Fibroblast of skin of back (primary cell): ENCODE data around the gene CHRDL1. TPM values are rescaled to one million over a fixed set of nuclear protein-coding genes. Genes with fewer than 3 reads are reported as not detected.
A peak's percentile ranks its signal among the peaks of the same experiment; 100 is the strongest.
"Not testable (repeated sequence)": the region's sequence is repeated elsewhere in the genome, so short reads cannot be mapped to it uniquely, and the experiment has no call there.

Experiments
- DNase-seq: peaks from one replicate; pipeline ENCODE4 v3.0.0-alpha.2; 2013
- polyA plus RNA-seq, 2 experiments: library from polyadenylated mRNA; unstranded; fragments of 120-200 nt; gene quantifications; one replicate each; pipeline ENCODE4 v1.2.1, GENCODE V29; 2013; ENCODE audit not compliant: insufficient read length in 2 of 2

CHRDL1 gene
- 0.04 TPM for polyA plus RNA-seq (2013, experiment 1 of 2; ENCODE audit: insufficient read length)
- not detected for polyA plus RNA-seq (2013, experiment 2 of 2; ENCODE audit: insufficient read length)

- DNase-seq, result peak; percentile 0
These were observed at the start of gene CHRDL1 for GRCh38 chrX:110795645-110796406. Gene CHRDL1 (minus strand): TSS chrX:110795817. CDS start chrX:110792181, 3,636 bp downstream.

DNA sequence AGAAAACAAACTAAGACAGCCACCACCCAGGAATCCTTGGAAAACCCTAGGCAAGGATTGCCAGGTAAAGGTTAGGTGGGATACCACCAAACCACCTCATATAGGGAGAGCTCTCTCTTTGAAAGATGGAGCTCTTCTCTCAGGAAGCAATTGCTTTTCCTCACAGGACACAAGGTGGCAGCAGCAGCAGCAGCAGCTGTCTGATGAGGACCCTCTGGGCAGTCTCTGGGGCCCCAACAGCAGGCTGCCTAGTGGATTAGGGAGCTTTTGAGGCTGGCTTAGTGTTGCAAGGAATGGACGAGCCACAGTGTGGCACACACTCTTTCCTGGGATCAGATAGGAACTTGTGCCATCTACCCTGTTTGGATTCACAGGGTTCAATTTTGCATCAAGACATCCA is 41.4 kb upstream of the CHRDL1 start:
- no peak for DNase-seq

GRCh38 chrX:110836451-110836850 is 40.8 kb upstream of the CHRDL1 start:
- no peak for DNase-seq

DNA sequence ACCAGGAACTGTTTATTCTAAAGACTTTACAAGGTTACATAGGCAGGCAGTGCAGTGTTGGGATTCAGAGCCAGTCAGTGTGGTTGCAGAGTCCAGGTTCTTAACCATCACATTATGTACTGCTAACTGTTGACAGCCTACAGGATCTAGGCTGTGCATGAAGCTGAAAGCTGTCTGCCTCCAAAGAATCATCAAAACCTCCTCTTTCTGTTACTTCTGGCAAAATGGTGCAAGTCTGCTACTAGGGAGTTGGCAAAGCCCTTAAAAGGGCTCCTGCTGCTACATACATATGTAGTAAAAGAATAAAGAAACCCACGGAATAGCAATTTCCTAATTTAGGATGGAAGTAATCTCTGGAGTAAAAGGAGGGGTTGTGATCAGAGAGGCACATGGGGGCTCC is 40.4 kb upstream of the CHRDL1 start:
- no peak for DNase-seq

- DNase-seq, result no peak
These were observed 30.4 kb upstream of the CHRDL1 start for GRCh38 chrX:110825972-110826371.

DNA sequence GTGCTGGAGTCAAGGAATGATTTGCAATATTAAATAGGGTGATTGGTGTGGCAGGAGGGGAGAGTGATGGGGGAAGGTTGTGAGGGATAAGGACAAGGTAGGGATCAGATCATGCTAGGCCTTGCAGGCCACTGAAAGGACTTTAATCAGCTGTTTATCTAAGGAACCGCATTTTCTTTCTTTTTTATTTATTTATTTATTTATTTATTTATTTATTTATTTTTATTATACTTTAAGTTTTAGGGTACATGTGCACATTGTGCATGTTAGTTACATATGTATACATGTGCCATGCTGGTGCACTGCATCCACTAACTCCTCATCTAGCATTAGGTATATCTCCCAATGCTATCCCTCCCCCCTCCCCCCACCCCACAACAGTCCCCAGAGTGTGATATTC is 20.9 kb upstream of the CHRDL1 start:
- not testable (repeated sequence) for DNase-seq

GRCh38 chrX:110806145-110806544 is 10.5 kb upstream of the CHRDL1 start:
- DNase-seq, result no peak

DNA sequence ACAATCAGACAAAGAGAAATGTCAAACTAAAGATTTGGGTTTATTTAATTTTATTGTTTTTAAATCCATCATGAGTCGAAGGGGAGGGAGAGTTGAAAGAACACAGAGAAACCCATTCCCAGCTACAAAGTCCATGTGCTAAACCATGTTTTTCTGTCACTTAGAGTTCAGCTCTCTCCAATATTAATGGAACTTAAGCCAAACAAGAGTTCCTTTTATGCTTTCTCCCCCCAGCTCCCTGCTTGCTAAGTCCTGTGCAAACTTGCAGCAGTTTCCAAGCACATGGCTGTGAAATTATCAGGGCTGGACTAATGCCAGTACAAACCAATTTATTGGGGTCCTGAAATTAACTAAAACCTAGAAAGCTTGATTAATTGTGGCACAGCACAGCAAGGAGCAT is 9.7 kb upstream of the CHRDL1 start:
- DNase-seq, result no peak

- no peak for DNase-seq
These were observed 8.8 kb upstream of the CHRDL1 start for GRCh38 chrX:110804446-110804845.

DNA sequence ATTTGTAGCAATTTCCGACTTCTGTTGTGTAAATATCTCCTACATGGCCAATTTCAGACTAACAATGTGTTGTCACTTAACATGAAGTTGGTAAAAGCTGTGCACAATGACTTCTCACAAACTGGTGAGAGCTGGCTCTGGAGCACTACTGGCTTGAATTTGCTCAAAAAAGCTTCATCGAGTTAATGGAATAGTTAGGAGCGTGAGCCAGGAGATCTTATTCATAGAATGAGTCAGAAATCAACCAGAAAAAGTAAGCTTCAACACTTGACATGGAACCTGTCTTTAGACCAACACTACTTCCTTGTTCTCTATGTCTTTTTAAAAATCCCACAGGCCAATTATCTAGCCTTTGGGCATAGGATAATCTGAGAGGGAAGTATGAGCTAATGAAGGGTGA is 7.9 kb upstream of the CHRDL1 start:
- no peak for DNase-seq

DNA sequence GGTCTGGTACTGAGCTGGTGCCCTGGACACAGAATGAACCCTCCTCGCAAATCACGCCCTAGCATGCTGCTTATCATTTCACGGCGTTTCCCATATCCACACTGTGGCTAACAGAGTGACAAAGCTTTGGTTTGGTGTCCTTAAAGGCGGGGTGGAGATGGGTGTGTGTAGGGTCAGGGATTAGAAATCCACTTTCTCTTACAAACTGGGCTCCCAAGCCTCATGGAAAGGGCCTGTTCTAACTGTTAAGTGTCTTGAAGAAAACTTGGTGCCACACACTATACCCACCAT is 735 bp upstream of the CHRDL1 start:
- no peak for DNase-seq

- DNase-seq, result no peak
These were observed 1.0 kb downstream of the CHRDL1 start for GRCh38 chrX:110794601-110795000.

DNA sequence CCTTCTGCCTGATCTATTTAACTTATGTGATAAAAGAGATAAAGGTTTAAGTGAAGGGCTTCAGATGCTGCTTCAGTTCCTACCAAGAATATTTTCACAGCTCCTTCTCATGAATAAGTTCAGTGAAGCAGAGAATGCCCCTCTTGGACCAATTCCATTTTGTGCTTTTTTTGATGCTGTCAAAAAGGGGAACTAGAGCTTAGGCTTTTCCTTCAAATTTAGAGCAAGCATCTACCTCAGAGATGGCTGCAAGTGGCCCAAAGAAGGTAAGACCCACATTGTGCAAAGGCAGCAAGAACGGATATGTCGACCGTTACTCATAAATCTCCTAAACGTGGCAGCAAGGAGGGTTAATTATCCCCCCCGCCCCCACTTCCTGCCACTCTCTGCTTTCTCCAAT is 4.5 kb downstream of the CHRDL1 start:
- DNase-seq, result no peak

GRCh38 chrX:110786486-110786885 is 9.1 kb downstream of the CHRDL1 start:
- peak; percentile 20 for DNase-seq

DNA sequence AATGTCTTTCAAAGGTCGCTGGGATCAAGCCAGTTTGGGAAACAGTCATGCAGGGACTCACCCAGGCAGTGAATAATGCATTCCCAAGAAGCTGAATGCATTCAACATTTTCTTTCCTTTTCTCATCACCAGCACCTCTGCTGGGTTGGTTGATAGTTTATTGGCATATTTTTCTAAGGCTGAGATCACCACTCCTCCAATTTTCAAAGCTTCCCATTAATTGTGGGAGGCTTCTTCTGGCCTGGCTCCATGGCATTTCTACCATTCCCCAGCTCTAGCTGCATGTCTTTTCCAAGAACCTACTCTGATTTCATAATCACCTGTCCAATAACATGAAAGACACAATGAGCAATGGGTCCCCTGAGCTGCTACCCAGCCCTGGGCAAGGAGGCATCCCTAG is 35.8 kb downstream of the CHRDL1 start:
- DNase-seq, result no peak

DNA sequence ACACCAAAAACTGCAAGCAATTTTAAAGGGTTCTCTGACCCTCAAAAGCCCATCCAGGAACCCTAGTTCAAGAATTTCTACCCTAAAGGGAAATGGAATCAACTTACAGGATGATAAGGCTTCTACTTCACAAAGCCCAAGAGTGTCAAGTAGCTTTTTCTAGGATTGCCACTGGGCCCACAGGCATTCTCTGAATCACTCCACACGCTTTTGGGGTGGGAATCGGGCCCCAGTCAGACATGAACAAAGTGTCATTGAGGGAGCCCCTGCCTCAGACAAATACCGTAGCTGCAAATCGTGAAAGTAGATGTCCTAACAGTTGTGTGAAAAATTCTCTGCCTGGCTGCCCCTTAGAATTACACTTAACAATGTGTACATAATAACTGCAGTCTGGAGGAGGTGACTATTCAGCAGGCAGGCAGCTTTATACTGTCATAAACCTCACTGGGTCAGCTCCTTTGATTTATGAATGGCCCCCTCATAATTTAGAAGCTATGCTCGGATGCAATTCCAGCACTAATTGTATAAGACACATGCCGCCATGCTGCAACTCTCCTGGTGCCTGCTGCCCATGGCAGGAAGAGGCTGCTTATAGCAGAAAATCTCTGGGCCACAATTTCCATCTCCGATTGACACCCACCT is 36.7 kb downstream of the CHRDL1 start:
- no peak for DNase-seq

DNA sequence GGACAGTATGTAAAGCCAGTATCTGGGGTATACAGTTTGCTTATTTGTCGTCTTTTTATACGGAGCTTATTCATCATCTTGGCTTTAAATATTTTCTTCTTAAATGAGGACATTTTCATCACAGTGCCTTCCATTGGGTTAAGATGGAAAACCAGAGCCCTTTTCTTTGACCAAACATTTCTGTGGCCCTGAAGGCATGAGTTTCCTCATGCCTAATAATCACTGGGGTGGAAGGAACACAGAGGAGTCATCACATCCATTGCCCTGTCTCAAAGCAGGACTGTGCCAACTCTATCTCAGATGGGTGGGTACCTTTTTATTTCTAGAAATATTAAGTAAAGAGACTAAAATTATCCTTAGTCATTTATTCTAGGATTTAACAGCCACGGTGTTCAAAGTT is 40.0 kb downstream of the CHRDL1 start:
- DNase-seq, result no peak

GRCh38 chrX:110755061-110755460 is 40.6 kb downstream of the CHRDL1 start:
- no peak for DNase-seq

GRCh38 chrX:110750526-110751189 is 45.0 kb downstream of the CHRDL1 start:
- no peak for DNase-seq

- no peak for DNase-seq
These were observed 47.3 kb downstream of the CHRDL1 start for GRCh38 chrX:110748256-110748806.

DNA sequence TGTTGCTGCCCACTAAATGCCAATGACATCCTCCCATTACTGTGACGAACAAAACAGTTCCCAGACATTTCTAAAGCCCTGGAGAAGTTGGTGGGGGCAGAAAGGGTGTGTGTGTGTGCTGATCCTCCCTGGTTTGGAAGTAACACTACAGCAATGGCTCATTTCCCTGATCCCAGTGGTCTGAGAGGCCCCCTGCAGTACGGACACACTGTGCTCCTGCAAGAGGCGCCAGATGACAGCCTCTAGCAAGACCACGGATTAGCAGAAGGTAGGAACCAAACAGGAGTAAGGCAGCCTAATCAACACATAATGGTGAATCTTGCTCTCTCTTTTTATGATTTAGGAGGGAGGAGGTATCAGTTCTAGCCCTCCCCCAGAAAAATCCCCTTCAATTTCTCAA is 49.6 kb downstream of the CHRDL1 start:
- no peak for DNase-seq

DNA sequence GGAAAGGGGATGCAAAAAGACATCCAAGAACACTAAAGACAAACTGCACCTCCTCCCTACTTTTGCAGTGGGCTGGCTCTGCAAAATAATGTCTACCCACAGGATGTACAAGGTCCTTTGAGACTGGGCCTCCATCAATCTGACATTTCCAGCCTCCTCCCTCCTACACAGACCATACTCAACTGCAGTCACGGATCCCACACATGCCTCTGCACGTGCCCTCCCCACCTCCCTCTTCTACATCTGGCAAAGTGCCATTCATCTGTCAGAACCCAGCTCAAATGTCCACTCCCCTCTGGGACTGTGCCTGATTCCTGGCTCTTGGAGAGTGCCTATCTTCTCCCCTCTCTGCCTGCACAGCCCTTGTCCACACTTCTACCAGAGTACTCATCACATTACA is 50.3 kb downstream of the CHRDL1 start:
- no peak for DNase-seq

DNA sequence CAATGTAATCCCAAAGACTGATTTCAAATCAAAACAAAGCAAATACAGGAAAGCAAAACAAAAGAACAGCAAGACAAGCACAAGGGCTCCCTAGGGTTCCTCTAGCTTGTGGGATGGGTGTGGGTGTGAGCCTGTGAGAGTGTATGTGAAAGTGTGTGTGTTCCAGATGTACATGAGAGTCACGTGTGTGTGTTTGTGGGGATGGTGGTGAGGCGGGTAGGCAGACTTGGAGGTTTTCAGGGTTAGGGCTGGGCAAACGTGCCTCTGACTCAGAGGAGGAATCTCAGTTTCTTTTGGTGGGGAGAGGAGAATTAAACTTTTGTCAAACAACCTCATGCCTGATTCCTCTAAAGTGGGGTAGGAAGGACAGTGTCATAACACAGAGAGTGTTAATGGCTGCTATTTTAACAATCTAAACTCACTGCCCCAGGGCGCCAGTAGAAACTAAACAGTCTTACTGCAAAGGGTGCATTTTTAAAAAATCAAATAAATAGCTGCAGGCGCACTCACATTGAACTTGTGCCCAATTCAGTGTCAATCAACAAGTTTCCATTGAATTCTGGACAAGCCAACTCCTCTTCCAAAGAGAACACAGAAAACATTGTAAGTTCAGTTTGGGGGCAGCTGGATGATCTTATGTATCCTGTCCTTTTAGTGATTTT is 51.8 kb downstream of the CHRDL1 start:
- DNase-seq, result no peak
